IPS-11a (cell line): Measurements from ENCODE around the gene ZNF566.

ENCODE experiments used
- H3K4me3 ChIP-seq: one replicate; pipeline ENCODE4 v1.5.1; 2013; ENCODE audit warnings: low read depth, low read length, control low read depth

Gene ZNF566

GRCh38 chr19:36449059-36449670 lies 40.2 kb downstream of the ZNF566 start:
- no peak overlapping the region for H3K4me3 ChIP-seq

GRCh38 chr19:36441339-36441738 lies 48.0 kb downstream of the ZNF566 start:
- no peak overlapping the region for H3K4me3 ChIP-seq

- H3K4me3 ChIP-seq: no peak overlapping the region
Measured at GRCh38 chr19:36436531-36436930, 52.8 kb downstream of the ZNF566 start.

- H3K4me3 ChIP-seq: no peak overlapping the region
Measured at GRCh38 chr19:36423925-36424324, 65.4 kb downstream of the ZNF566 start.

- peak overlapping the region; percentile 24 for H3K4me3 ChIP-seq
Measured at GRCh38 chr19:36421749-36422481, 67.4 kb downstream of the ZNF566 start.

GRCh38 chr19:36420961-36421748 lies 68.2 kb downstream of the ZNF566 start:
- H3K4me3 ChIP-seq: peak overlapping the region; percentile 24

- H3K4me3 ChIP-seq: peak within 1 kb of the TSS; percentile 63
Measured at GRCh38 chr19:36418287-36419001, 70.9 kb downstream of the ZNF566 start, which contains the start of gene ZFP82. Gene ZFP82, minus strand, starts transcription at chr19:36418644. Its CDS starts 8,855 bp downstream, at chr19:36409789.

GRCh38 chr19:36417752-36418286 lies 71.5 kb downstream of the ZNF566 start:
- H3K4me3 ChIP-seq: peak overlapping the region; percentile 63

GRCh38 chr19:36409841-36410240 lies 79.5 kb downstream of the ZNF566 start:
- H3K4me3 ChIP-seq: no peak overlapping the region

- H3K4me3 ChIP-seq: no peak overlapping the region
Measured at GRCh38 chr19:36408101-36408500, 81.3 kb downstream of the ZNF566 start.

- H3K4me3 ChIP-seq: no peak overlapping the region
Measured at GRCh38 chr19:36404498-36404897, 84.9 kb downstream of the ZNF566 start.

- no peak overlapping the region for H3K4me3 ChIP-seq
Measured at GRCh38 chr19:36401475-36401874, 87.9 kb downstream of the ZNF566 start.

GRCh38 chr19:36398571-36398970 lies 90.8 kb downstream of the ZNF566 start:
- no peak overlapping the region for H3K4me3 ChIP-seq
